CD4-positive, CD25-positive, alpha-beta regulatory T cell (primary cell): Measurements from ENCODE around the gene MIER2. TPM values are rescaled to one million over a fixed set of nuclear protein-coding genes. Genes with fewer than 3 reads are reported as not detected.
A peak's percentile ranks its signal among the peaks of the same experiment; 100 is the strongest.
"Not testable (repeated sequence)": the region's sequence is repeated elsewhere in the genome, so short reads cannot be mapped to it uniquely, and the experiment has no call there.

Experiments used
- ATAC-seq, 2 donors: fragments of 150-1000 bp; cut with Tn5 transposase; one replicate each; pipeline ENCODE4 v1.10.0; 2021; ENCODE audit warnings: low read depth in 2 of 2, moderate number of reproducible peaks in 2 of 2, moderate library complexity in 1 of 2
- DNase-seq, 3 donors: peaks; one replicate each; pipeline versions ENCODE4 v3.0.0 to v3.0.0-alpha.2; 2012 to 2022; ENCODE audit warnings: mixed read lengths in 1 of 3
- H3K27ac ChIP-seq: one replicate; pipeline ENCODE4 v1.7.0; 2013; ENCODE audit warnings: mild to moderate bottlenecking, low read length; ENCODE audit not compliant: insufficient read depth, poor library complexity, severe bottlenecking
- H3K27me3 ChIP-seq: one replicate; pipeline ENCODE4 v1.7.0; 2013; ENCODE audit warnings: low read length; ENCODE audit not compliant: control insufficient read depth, insufficient read depth
- H3K36me3 ChIP-seq: one replicate; pipeline ENCODE4 v1.7.0; 2013; ENCODE audit warnings: mild to moderate bottlenecking, low read length, moderate library complexity; ENCODE audit not compliant: control insufficient read depth, insufficient read depth
- H3K4me1 ChIP-seq: 2 replicates; pipeline ENCODE4 v1.7.0; 2013; ENCODE audit warnings: mild to moderate bottlenecking, low read length; ENCODE audit not compliant: insufficient read depth, control insufficient read depth, poor library complexity, severe bottlenecking
- H3K4me3 ChIP-seq: one replicate; pipeline ENCODE4 v1.7.0; 2013; ENCODE audit warnings: low read depth, mild to moderate bottlenecking, low read length, moderate library complexity
- H3K9me3 ChIP-seq, 2 experiments: 1 replicate in 1 of 2; 2 replicates in 1 of 2; pipeline ENCODE4 v1.7.0; 2013; ENCODE audit warnings: low read length in 2 of 2, mild to moderate bottlenecking in 1 of 2, moderate library complexity in 1 of 2; ENCODE audit not compliant: control insufficient read depth in 2 of 2
- H3K27ac Mint-ChIP-seq, 3 donors: one replicate each; pipeline ENCODE4 v1.8.0; 2020 to 2022; ENCODE audit warnings: mild to moderate bottlenecking in 3 of 3, mixed read lengths in 3 of 3, moderate library complexity in 2 of 3
- H3K27me3 Mint-ChIP-seq: one replicate; pipeline ENCODE4 v1.8.0; 2022; ENCODE audit warnings: mild to moderate bottlenecking, mixed read lengths
- H3K36me3 Mint-ChIP-seq: one replicate; pipeline ENCODE4 v1.8.0; 2020; ENCODE audit warnings: mixed read lengths
- H3K4me1 Mint-ChIP-seq, 4 donors: one replicate each; pipeline ENCODE4 v1.8.0; 2020 to 2022; ENCODE audit warnings: mixed read lengths in 4 of 4, mild to moderate bottlenecking in 1 of 4
- H3K4me3 Mint-ChIP-seq, 4 donors: one replicate each; pipeline ENCODE4 v1.8.0; 2020 to 2022; ENCODE audit warnings: mild to moderate bottlenecking in 4 of 4, mixed read lengths in 4 of 4, moderate library complexity in 3 of 4
- H3K9me3 Mint-ChIP-seq, 7 donors: one replicate each; pipeline ENCODE4 v1.8.0; 2020 to 2022; ENCODE audit warnings: mixed read lengths in 7 of 7, mild to moderate bottlenecking in 3 of 7, moderate library complexity in 2 of 7
- polyA plus RNA-seq, 4 donors: library from polyadenylated mRNA; unstranded; fragments of 300-500 nt; fragmentation: Illumina TruSeq; gene quantifications; one replicate each; pipeline ENCODE4 v1.2.3, GENCODE V29; 2021
- total RNA-seq: library from RNA; stranded (reverse); gene quantifications from one replicate; pipeline ENCODE4 v1.2.3, GENCODE V29; 2022

The MIER2 gene
- total and polyA plus RNA-seq, 5 donors from 2014 or later = 2.0 to 15.8 (median 3.0) TPM

DNA sequence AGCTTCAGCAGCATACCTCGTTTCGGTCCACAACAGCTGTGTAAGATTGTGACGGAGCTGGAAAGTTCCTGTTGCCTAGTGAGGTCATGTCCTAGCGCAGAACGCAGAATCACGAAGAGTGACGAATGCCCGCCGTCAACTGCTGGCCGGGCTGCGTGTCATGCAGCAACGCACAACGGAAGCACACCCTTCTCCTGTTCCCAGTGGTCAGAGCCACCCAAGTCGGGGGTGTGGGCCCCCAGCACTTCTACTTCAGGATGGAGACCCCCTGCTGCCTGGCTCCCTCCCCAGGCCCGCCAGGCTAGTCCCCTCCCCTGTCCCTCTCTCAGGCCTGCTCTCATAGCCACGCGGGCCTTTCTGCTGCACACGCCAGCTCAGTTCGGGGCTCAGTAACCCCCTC is 38.4 kb upstream of the MIER2 start:
- no peak overlapping the region for H3K27ac ChIP-seq
- no peak for ATAC-seq
- Mint-ChIP-seq H3K9me3 (peaks cover 0 to 2% (median 0%) of the 10 kb centered on the region in 7 donors), H3K27ac (peak overlapping the region in 1 of 3 donors; percentile 70), H3K36me3 (no peaks in the 10 kb centered on the region), H3K4me1 (peaks cover 0 to 25% (median 10%) of the 10 kb centered on the region in 4 donors), H3K27me3 (peaks cover 43% of the 10 kb centered on the region), H3K4me3 (no peak overlapping the region)
- no peaks in the 10 kb centered on the region for H3K27me3 ChIP-seq
- H3K36me3 ChIP-seq = no peaks in the 10 kb centered on the region
- peak overlapping the region; percentile 47 for H3K4me3 ChIP-seq
- DNase-seq = no peak
- no peaks in the 10 kb centered on the region for H3K9me3 ChIP-seq
- H3K4me1 ChIP-seq = peaks cover 8% of the 10 kb centered on the region

DNA sequence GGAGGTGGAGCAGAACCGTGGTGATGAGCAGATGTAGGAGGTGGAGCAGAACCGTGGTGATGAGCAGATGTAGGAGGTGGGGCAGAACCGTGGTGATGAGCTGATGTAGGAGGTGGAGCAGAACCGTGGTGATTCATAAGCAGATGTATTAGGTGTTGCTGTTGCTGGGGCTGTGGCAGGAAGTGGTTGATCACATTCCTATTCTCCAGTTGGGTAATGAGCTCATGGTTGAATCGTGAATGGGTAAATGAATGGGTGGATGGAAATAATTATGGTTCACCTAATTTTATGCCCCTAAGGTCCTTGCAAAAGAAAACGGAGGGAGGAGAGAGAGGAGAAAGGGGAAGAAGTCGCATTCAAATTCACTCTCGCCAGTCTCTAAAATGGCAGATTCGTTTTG is 38.0 kb upstream of the MIER2 start:
- H3K9me3 ChIP-seq, H3K36me3 Mint-ChIP-seq, H3K4me1 ChIP-seq, H3K27me3 ChIP-seq, H3K9me3 Mint-ChIP-seq, H3K36me3 ChIP-seq, H3K27ac ChIP-seq: not testable (repeated sequence)
- Mint-ChIP-seq H3K4me1 (peaks cover 0 to 28% (median 12%) of the 10 kb centered on the region in 4 donors), H3K4me3 (peak overlapping the region in 2 of 4 donors; percentile 50 to 64), H3K27me3 (peaks cover 42% of the 10 kb centered on the region), H3K27ac (peak overlapping the region in 1 of 3 donors; percentile 2)
- DNase-seq (peak in 2 of 3 donors; percentile 42 to 50), ATAC-seq (peak; percentile 73 to 97)
- H3K4me3 ChIP-seq = peak overlapping the region; percentile 47

DNA sequence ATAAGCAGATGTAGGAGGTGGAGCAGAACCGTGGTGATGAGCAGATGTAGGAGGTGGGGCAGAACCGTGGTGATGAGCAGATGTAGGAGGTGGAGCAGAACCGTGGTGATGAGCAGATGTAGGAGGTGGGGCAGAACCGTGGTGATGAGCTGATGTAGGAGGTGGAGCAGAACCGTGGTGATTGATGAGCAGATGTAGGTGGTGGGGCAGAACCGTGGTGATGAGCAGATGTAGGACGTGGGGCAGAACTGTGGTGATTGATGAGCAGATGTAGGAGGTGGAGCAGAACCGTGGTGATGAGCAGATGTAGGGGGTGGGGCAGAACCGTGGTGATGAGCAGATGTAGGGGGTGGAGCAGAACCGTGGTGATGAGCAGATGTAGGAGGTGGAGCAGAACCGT is 37.3 kb upstream of the MIER2 start:
- not testable (repeated sequence) for H3K36me3 ChIP-seq, H3K27ac Mint-ChIP-seq, H3K4me3 Mint-ChIP-seq, H3K27me3 ChIP-seq, H3K4me3 ChIP-seq, H3K9me3 ChIP-seq, H3K36me3 Mint-ChIP-seq, DNase-seq, H3K4me1 ChIP-seq, H3K9me3 Mint-ChIP-seq, ATAC-seq, H3K27ac ChIP-seq
- H3K27me3 Mint-ChIP-seq = peaks cover 39% of the 10 kb centered on the region
- H3K4me1 Mint-ChIP-seq = peaks cover 0 to 28% (median 12%) of the 10 kb centered on the region in 4 donors

DNA sequence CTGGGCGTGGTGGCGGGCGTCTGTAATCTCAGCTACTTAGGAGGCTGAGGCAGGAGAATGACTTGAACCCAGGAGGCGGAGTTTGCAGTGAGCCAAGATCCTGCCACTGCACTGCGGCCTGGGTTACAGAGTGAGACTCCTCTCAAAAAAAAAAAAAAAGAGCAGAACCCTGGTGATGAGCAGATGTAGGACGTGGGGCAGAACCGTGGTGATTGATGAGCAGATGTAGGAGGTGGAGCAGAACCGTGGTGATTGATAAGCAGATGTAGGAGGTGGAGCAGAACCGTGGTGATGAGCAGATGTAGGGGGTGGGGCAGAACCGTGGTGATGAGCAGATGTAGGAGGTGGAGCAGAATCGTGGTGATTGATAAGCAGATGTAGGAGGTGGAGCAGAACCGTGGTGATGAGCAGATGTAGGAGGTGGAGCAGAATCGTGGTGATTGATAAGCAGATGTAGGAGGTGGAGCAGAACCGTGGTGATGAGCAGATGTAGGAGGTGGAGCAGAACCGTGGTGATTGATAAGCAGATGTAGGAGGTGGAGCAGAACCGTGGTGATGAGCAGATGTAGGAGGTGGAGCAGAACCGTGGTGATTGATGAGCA is 36.1 kb upstream of the MIER2 start:
- ATAC-seq, DNase-seq: not testable (repeated sequence)
- peak overlapping the region in 2 of 4 donors; percentile 44 to 91 for H3K4me3 Mint-ChIP-seq

DNA sequence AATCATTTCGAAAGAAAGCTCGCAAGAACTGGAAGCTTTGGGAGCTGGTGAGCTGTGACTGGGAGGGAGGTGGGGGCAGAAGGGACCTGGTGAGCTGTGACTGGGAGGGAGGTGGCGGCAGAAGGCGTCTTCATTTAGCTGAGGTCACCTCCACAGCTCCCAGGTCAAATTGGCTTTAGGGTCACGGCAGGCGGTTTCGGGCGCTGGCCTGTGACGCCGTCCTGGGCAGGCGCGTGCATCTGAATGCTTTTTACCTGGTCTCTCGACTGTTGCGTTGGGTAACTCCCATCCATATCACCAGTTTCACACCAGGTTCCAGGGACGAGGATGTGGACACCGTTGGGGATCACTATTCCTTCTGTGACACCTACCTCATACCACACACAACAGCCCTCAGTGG is 35.2 kb upstream of the MIER2 start:
- H3K27ac ChIP-seq = no peak overlapping the region
- Mint-ChIP-seq H3K4me1 (peaks cover 0 to 28% (median 12%) of the 10 kb centered on the region in 4 donors), H3K27ac (no peak overlapping the region), H3K4me3 (no peak overlapping the region), H3K9me3 (peaks cover 0 to 2% (median 0%) of the 10 kb centered on the region in 7 donors), H3K27me3 (peaks cover 31% of the 10 kb centered on the region), H3K36me3 (no peaks in the 10 kb centered on the region)
- no peaks in the 10 kb centered on the region for H3K36me3 ChIP-seq
- H3K9me3 ChIP-seq = no peaks in the 10 kb centered on the region
- ATAC-seq (no peak), DNase-seq (no peak)
- peaks cover 8% of the 10 kb centered on the region for H3K4me1 ChIP-seq
- H3K27me3 ChIP-seq = no peaks in the 10 kb centered on the region
- no peak overlapping the region for H3K4me3 ChIP-seq

More for the DNA sequence above, 36.1 kb upstream of the MIER2 start:
- not testable (repeated sequence) for H3K27me3 ChIP-seq, H3K9me3 Mint-ChIP-seq, H3K27ac Mint-ChIP-seq, H3K9me3 ChIP-seq, H3K4me1 ChIP-seq, H3K36me3 ChIP-seq, H3K36me3 Mint-ChIP-seq, H3K4me3 ChIP-seq, H3K27ac ChIP-seq
- H3K4me1 Mint-ChIP-seq = peaks cover 0 to 28% (median 12%) of the 10 kb centered on the region in 4 donors
- H3K27me3 Mint-ChIP-seq = peaks cover 36% of the 10 kb centered on the region

DNA sequence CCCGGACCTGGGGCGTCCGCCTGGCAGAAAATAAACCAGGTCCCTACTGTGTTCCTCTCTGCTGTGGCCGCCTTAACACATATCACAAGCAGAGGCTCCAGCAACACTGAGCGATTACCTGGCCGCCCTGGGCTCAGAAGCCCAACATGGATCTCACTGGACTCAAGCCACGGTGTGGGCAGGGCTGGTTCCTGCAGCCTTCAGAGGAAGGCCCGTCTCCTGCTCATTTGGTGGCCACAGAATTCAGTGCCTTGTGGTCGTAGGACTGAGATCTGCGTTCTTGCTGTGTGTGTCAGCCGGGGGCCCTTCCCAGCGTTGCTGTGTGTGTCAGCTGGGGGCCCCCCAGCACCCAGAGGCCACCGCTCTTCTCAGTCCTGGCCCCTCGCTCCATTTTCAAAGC is 34.1 kb upstream of the MIER2 start:
- Histone ChIP-seq H3K27me3 (no peaks in the 10 kb centered on the region), H3K4me1 (peaks cover 8% of the 10 kb centered on the region), H3K9me3 (no peaks in the 10 kb centered on the region), H3K36me3 (no peaks in the 10 kb centered on the region), H3K4me3 (no peak overlapping the region), H3K27ac (no peak overlapping the region)
- H3K27ac Mint-ChIP-seq = no peak overlapping the region
- H3K27me3 Mint-ChIP-seq = peaks cover 24% of the 10 kb centered on the region
- peaks cover 0 to 2% (median 0%) of the 10 kb centered on the region in 7 donors for H3K9me3 Mint-ChIP-seq
- ATAC-seq (no peak), DNase-seq (no peak)
- H3K4me1 Mint-ChIP-seq = peaks cover 0 to 20% (median 12%) of the 10 kb centered on the region in 4 donors
- no peaks in the 10 kb centered on the region for H3K36me3 Mint-ChIP-seq
- no peak overlapping the region for H3K4me3 Mint-ChIP-seq

DNA sequence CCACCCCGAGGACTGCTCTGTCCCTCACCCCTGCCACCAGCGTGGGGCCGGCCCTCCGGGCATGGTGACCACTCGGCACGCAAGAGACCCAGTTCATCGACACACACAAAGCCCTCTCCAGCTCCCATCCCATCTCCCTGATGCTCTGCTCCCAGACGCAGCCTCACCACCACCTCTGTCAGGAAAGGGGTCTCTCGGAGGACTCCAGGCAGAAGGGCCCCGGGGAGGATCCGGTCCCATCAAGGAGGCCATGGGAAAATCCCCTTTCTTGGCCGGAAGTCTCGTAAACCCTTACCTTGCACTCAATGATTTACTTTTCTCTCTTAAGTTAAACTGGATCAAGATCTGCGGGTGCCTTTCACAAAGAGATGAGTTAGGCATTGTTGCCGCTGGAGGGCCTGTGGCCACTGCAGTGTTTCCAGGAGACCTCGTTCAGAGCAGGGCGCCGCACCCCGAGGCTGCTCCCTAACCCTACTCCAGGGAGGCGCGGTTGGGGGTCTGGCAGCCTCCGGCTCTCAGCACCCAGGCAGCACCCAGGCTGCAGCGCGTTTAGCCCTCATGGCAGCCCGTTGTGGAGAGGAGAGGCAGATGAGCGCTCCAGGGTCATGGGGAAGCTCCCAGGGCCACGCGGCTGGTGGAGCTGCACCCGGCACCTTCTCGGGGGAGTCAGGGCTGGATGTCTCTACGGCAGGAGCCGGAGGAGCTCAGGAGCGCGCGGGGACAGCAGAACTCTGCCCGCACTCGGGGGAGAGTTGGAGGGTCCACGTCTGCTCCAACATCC is 33.4 kb upstream of the MIER2 start:
- no peaks in the 10 kb centered on the region for H3K27me3 ChIP-seq
- Mint-ChIP-seq H3K4me1 (peaks cover 0 to 14% (median 7%) of the 10 kb centered on the region in 4 donors), H3K9me3 (peaks cover 0 to 2% (median 0%) of the 10 kb centered on the region in 7 donors), H3K27me3 (peaks cover 18% of the 10 kb centered on the region), H3K4me3 (no peak overlapping the region), H3K27ac (peak overlapping the region in 1 of 3 donors; percentile 48), H3K36me3 (no peaks in the 10 kb centered on the region)
- DNase-seq = no peak
- peaks cover 6% of the 10 kb centered on the region for H3K4me1 ChIP-seq
- no peak overlapping the region for H3K4me3 ChIP-seq
- no peak overlapping the region for H3K27ac ChIP-seq
- no peaks in the 10 kb centered on the region for H3K36me3 ChIP-seq
- no peaks in the 10 kb centered on the region for H3K9me3 ChIP-seq
- ATAC-seq = no peak
